ENCODE data around the gene MAP6D1. TPM values are rescaled to one million over a fixed set of nuclear protein-coding genes. Genes with fewer than 3 reads are reported as not detected.
"Not testable (repeated sequence)": the region's sequence is repeated elsewhere in the genome, so short reads cannot be mapped to it uniquely, and the experiment has no call there.

Gene MAP6D1
- total and polyA plus RNA-seq, 2 of the 4 experiments (the other 2 are of a cell fraction), result 2.7 to 5.2 TPM

DNA sequence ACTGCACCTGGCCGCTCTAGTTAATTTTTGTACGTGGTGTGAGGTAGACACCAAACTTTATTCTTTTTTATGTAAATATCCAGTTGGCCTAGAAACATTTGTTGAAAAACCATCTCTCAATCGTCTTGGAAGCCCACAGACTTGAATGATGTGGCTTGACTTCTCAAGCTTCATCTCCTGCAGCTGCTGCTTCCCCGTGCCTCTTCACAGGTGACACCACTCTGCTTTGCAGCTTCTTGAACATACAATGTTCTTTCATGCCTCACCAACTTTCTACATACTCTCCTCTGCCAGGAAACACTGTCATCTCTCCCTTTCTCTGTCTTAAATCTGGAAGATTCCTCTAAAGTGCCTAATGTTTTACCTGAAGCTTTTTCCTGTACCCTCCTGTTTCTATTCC lies 35.6 kb downstream of the MAP6D1 start:
- no peak overlapping the region for H2AK5ac ChIP-seq (ENCODE audit: low read depth, low read length)
- in situ Hi-C loops (cut with MboI; ENCODE audit: low sequenced_read_pairs) (no loop called here), dilution Hi-C loops (cut with HindIII; ENCODE audit: low sequenced_read_pairs, unreplicated experiment) (no loop called here), intact Hi-C loops (cut with micrococcal nuclease) (no loop called here)
- H2AK9ac ChIP-seq (replicated peaks; ENCODE audit: low read depth, low read length, poor library complexity), result no peak overlapping the region
- H3K9me3 ChIP-seq (ENCODE audit: control insufficient read depth, insufficient read depth, low read length), result no peaks in the 10 kb centered on the region
- no peaks in the 10 kb centered on the region for H3K4me1 ChIP-seq (ENCODE audit: control insufficient read depth, insufficient read depth, low read length)
- peak overlapping the region; percentile 5; the same call in 1 of the 2 replicates for H3K23ac ChIP-seq (ENCODE audit: low read depth, low read length)
- no peak overlapping the region for H3K18ac ChIP-seq (ENCODE audit: low read depth, low read length)
- no peak overlapping the region for H3K4ac ChIP-seq (ENCODE audit: low read depth, low read length)
- no peak overlapping the region for H3K9ac ChIP-seq (ENCODE audit: low read depth, low read length)
- H4K91ac ChIP-seq (ENCODE audit: insufficient read depth, low read depth, low read length), result no peak overlapping the region
- H3K56ac ChIP-seq (ENCODE audit: extremely low read depth, insufficient read depth, low read length), result no peak overlapping the region
- H4K5ac ChIP-seq (ENCODE audit: low read depth, low read length), result no peak overlapping the region
- peaks cover 45% of the 10 kb centered on the region for H3K36me3 ChIP-seq (ENCODE audit: control insufficient read depth, insufficient read depth, low read length)
- WGBS, 2 experiments (ENCODE audit: extremely low coverage in 2 of 2, insufficient read length in 1 of 2), result 75% methylated on average over 1 of the region's 4 CpGs; no CpG with 5 or more reads in 1 of the 2 experiments
- H2BK120ac ChIP-seq (ENCODE audit: low read depth, low read length), result no peak overlapping the region
- H3K27ac ChIP-seq (ENCODE audit: insufficient read depth, low read length), result no peak overlapping the region
- no peak overlapping the region for H2BK15ac ChIP-seq (ENCODE audit: low read depth, low read length)
- ChIA-PET POLR2A (ENCODE audit: unreplicated experiment) (no interaction called here), CTCF (no interaction called here)
- no peak overlapping the region for H3K4me2 ChIP-seq (ENCODE audit: low read depth, low read length)
- ATAC-seq (ENCODE audit: low read depth) (no peak), DNase-seq (no peak)
- BruUV-seq (replicated peaks), result no TSS peak
- H3K27me3 ChIP-seq (ENCODE audit: control insufficient read depth, insufficient read depth, low read length), result no peaks in the 10 kb centered on the region
- no peaks in the 10 kb centered on the region for H4K20me1 ChIP-seq (ENCODE audit: insufficient read depth, low read length)
- no peak overlapping the region for H4K8ac ChIP-seq (ENCODE audit: low read depth in 2 of 2, low read length in 2 of 2)
- peaks cover 21 to 23% of the 10 kb centered on the region in 2 experiments for H3K79me1 ChIP-seq (ENCODE audit: low read depth in 1 of 2, low read length in 2 of 2)
- H2AFZ ChIP-seq (replicated peaks; ENCODE audit: low read length, poor library complexity), result no peak overlapping the region
- H3K9me1 ChIP-seq (ENCODE audit: insufficient read depth, low read length), result no peaks in the 10 kb centered on the region
- H2BK20ac ChIP-seq (ENCODE audit: low read depth, low read length), result no peak overlapping the region
- no peak overlapping the region for H3K4me3 ChIP-seq (ENCODE audit: insufficient read depth, low read depth, low read length)
- no peak overlapping the region for H2BK5ac ChIP-seq (ENCODE audit: low read depth, low read length, poor library complexity, severe bottlenecking)
- no peak for TF ChIP-seq POLR2A (IDR thresholded peaks at IDR 0.05; ENCODE audit: low read depth, low read length)
- no peak overlapping the region for H3K14ac ChIP-seq (replicated peaks; ENCODE audit: low read depth, low read length)

DNA sequence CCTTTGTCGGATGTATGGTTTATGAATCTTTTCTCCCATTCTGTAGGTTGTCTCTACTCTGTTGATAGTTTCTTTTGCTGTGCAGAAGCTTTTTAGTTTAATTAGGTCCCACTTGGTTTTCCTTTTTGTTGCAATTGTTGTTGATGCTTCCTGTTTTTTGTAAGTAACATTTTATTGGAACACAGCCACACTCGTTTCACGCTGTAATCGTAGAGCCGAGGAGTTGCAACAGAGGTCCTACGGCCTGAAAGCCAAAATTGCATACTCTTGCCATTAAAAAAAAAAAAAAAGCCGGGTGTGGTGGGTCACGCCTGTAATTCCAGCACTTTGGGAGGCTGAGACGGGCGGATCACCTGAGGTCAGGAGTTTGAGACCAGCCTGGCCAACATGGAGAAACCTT lies 40.9 kb downstream of the MAP6D1 start:
- H3K9ac ChIP-seq (ENCODE audit: low read depth, low read length); intact Hi-C loops (cut with micrococcal nuclease); H2BK20ac ChIP-seq (ENCODE audit: low read depth, low read length); H2BK120ac ChIP-seq (ENCODE audit: low read depth, low read length); H2AK5ac ChIP-seq (ENCODE audit: low read depth, low read length); H3K14ac ChIP-seq (replicated peaks; ENCODE audit: low read depth, low read length); DNase-seq; H2AFZ ChIP-seq (replicated peaks; ENCODE audit: low read length, poor library complexity); H3K4me3 ChIP-seq (ENCODE audit: insufficient read depth, low read depth, low read length); H3K18ac ChIP-seq (ENCODE audit: low read depth, low read length); H2BK5ac ChIP-seq (ENCODE audit: low read depth, low read length, poor library complexity, severe bottlenecking); CTCF ChIA-PET; H3K27ac ChIP-seq (ENCODE audit: insufficient read depth, low read length); H3K4me2 ChIP-seq (ENCODE audit: low read depth, low read length); H3K4me1 ChIP-seq (ENCODE audit: control insufficient read depth, insufficient read depth, low read length); POLR2A ChIA-PET (ENCODE audit: unreplicated experiment); H3K4ac ChIP-seq (ENCODE audit: low read depth, low read length); H4K91ac ChIP-seq (ENCODE audit: insufficient read depth, low read depth, low read length); BruUV-seq (replicated peaks); H4K20me1 ChIP-seq (ENCODE audit: insufficient read depth, low read length); H2BK15ac ChIP-seq (ENCODE audit: low read depth, low read length); ATAC-seq (ENCODE audit: low read depth); H3K9me3 ChIP-seq (ENCODE audit: control insufficient read depth, insufficient read depth, low read length); H2AK9ac ChIP-seq (replicated peaks; ENCODE audit: low read depth, low read length, poor library complexity); H3K23ac ChIP-seq (ENCODE audit: low read depth, low read length); dilution Hi-C loops (cut with HindIII; ENCODE audit: low sequenced_read_pairs, unreplicated experiment); H3K9me1 ChIP-seq (ENCODE audit: insufficient read depth, low read length); H3K27me3 ChIP-seq (ENCODE audit: control insufficient read depth, insufficient read depth, low read length); H4K5ac ChIP-seq (ENCODE audit: low read depth, low read length); H3K56ac ChIP-seq (ENCODE audit: extremely low read depth, insufficient read depth, low read length); H4K8ac ChIP-seq (ENCODE audit: low read depth in 2 of 2, low read length in 2 of 2); in situ Hi-C loops (cut with MboI; ENCODE audit: low sequenced_read_pairs): not testable (repeated sequence)
- Histone ChIP-seq H3K36me3 (ENCODE audit: control insufficient read depth, insufficient read depth, low read length) (peaks cover 37% of the 10 kb centered on the region), H3K79me1 (ENCODE audit: low read depth in 1 of 2, low read length in 2 of 2) (peaks cover 17 to 28% of the 10 kb centered on the region in 2 experiments)
- WGBS, 2 experiments (ENCODE audit: extremely low coverage in 2 of 2, insufficient read length in 1 of 2), result no CpG with 5 or more reads among the region's 10 CpGs

All from IMR-90 (cell line).